ENCODE results near the gene ARFGEF2.
"Not testable (repeated sequence)": the region's sequence is repeated elsewhere in the genome, so short reads cannot be mapped to it uniquely, and the experiment has no call there.

ARFGEF2 gene

GRCh38 chr20:48952656-48953055 is 31.1 kb downstream of the ARFGEF2 start:
- no peak for DNase-seq (ENCODE audit: low spot score)

- DNase-seq (ENCODE audit: low spot score) = no peak
Measured at GRCh38 chr20:48953653-48954052, 32.1 kb downstream of the ARFGEF2 start.

GRCh38 chr20:48956052-48956451 is 34.5 kb downstream of the ARFGEF2 start:
- no peak for DNase-seq (ENCODE audit: low spot score)

- no peak for DNase-seq (ENCODE audit: low spot score)
Measured at GRCh38 chr20:48957053-48957481, 35.6 kb downstream of the ARFGEF2 start.

- no peak for DNase-seq (ENCODE audit: low spot score)
Measured at GRCh38 chr20:48957533-48957932, 36.0 kb downstream of the ARFGEF2 start.

- DNase-seq (ENCODE audit: low spot score) = no peak
Measured at GRCh38 chr20:48958743-48959142, 37.2 kb downstream of the ARFGEF2 start.

GRCh38 chr20:48959899-48960550 is 38.5 kb downstream of the ARFGEF2 start:
- no peak for DNase-seq (ENCODE audit: low spot score)

GRCh38 chr20:48962421-48962820 is 40.9 kb downstream of the ARFGEF2 start:
- no peak for DNase-seq (ENCODE audit: low spot score)

GRCh38 chr20:48962976-48963771 is 41.7 kb downstream of the ARFGEF2 start:
- DNase-seq (ENCODE audit: low spot score) = no peak

GRCh38 chr20:48965189-48965910 is 43.8 kb downstream of the ARFGEF2 start:
- DNase-seq (ENCODE audit: low spot score) = no peak

GRCh38 chr20:48970681-48971365 is 49.3 kb downstream of the ARFGEF2 start:
- no peak for DNase-seq (ENCODE audit: low spot score)

- DNase-seq (ENCODE audit: low spot score) = no peak
Measured at GRCh38 chr20:48971956-48972355, 50.4 kb downstream of the ARFGEF2 start.

- no peak for DNase-seq (ENCODE audit: low spot score)
Measured at GRCh38 chr20:48972816-48973215, 51.3 kb downstream of the ARFGEF2 start.

GRCh38 chr20:48975955-48976354 is 54.4 kb downstream of the ARFGEF2 start:
- DNase-seq (ENCODE audit: low spot score) = no peak

- not testable (repeated sequence) for DNase-seq (ENCODE audit: low spot score)
Measured at GRCh38 chr20:48979980-48980379, 58.5 kb downstream of the ARFGEF2 start.

- peak; percentile 9 for DNase-seq (ENCODE audit: low spot score)
Measured at GRCh38 chr20:48983423-48984400, 62.2 kb downstream of the ARFGEF2 start.

GRCh38 chr20:48984575-48985219 is 63.2 kb downstream of the ARFGEF2 start:
- DNase-seq (ENCODE audit: low spot score) = no peak

- DNase-seq (ENCODE audit: low spot score) = no peak
Measured at GRCh38 chr20:48986899-48987298, 65.4 kb downstream of the ARFGEF2 start.

GRCh38 chr20:48990467-48990866 is 69.0 kb downstream of the ARFGEF2 start:
- DNase-seq (ENCODE audit: low spot score) = no peak

GRCh38 chr20:48995589-48995988 is 74.1 kb downstream of the ARFGEF2 start:
- DNase-seq (ENCODE audit: low spot score) = no peak

All from LoVo (cell line).